IMR-90 (cell line): ENCODE results near the gene PTH1R.

ENCODE experiments used
- BHLHE40 ChIP-seq: fragments of 150-350 bp; IDR thresholded peaks from 2 replicates; pipeline ENCODE4 v1.6.1; 2016; ENCODE audit warnings: mild to moderate bottlenecking, low read depth, low read length
- CTCF ChIP-seq: conservative IDR thresholded peaks from 2 replicates; pipeline ENCODE4 v1.5.1; 2012; ENCODE audit warnings: mild to moderate bottlenecking, low read depth, low read length, improper control_type of control experiment
- POLR2A ChIP-seq: IDR thresholded peaks from 2 replicates; pipeline ENCODE4 v1.6.1; 2012; ENCODE audit warnings: mild to moderate bottlenecking, low read depth, low read length
- RCOR1 ChIP-seq: IDR thresholded peaks from 2 replicates; pipeline ENCODE4 v1.6.1; 2012; ENCODE audit warnings: mild to moderate bottlenecking, low read length, improper control_type of control experiment; ENCODE audit not compliant: insufficient replicate concordance
- SMC3 ChIP-seq: fragments of 150-350 bp; IDR thresholded peaks from 2 replicates; pipeline ENCODE4 v1.6.1; 2016; ENCODE audit warnings: low read depth, mild to moderate bottlenecking, antibody characterized with exemption, low read length, moderate library complexity
- TF ChIP-seq, protein P1 (sequence below): fragments of 150-350 bp; IDR thresholded peaks from 2 replicates; pipeline ENCODE4 v1.6.1; 2016; ENCODE audit warnings: low read depth, mild to moderate bottlenecking, low read length, moderate library complexity, borderline replicate concordance

GRCh38 chr3:46922426-46922825 lies 44.9 kb downstream of the PTH1R start:
- TF ChIP-seq CTCF: no peak
- TF ChIP-seq RCOR1: no peak
- TF ChIP-seq BHLHE40: no peak
- no peak for TF ChIP-seq SMC3
- TF ChIP-seq, protein P1, sequence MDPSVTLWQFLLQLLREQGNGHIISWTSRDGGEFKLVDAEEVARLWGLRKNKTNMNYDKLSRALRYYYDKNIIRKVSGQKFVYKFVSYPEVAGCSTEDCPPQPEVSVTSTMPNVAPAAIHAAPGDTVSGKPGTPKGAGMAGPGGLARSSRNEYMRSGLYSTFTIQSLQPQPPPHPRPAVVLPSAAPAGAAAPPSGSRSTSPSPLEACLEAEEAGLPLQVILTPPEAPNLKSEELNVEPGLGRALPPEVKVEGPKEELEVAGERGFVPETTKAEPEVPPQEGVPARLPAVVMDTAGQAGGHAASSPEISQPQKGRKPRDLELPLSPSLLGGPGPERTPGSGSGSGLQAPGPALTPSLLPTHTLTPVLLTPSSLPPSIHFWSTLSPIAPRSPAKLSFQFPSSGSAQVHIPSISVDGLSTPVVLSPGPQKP: no peak
- TF ChIP-seq POLR2A: no peak
